HCT116 (cell line): ENCODE data around the gene C20orf96. TPM values are rescaled to one million over a fixed set of nuclear protein-coding genes. Genes with fewer than 3 reads are reported as not detected.

Source experiments
- ATAC-seq: fragments of 200-7000 bp; cut with Tn5 transposase; 2 replicates; pipeline ENCODE4 v1.9.1; 2020; ENCODE audit warnings: mild to moderate bottlenecking, moderate library complexity
- BruUV-seq: library from RNA; stranded (reverse); fragments of 400-500 nt; replicated peaks from 2 replicates; lab custom pipeline; 2021; lab: Mats Ljungman, UMichigan
- CTCF ChIA-PET: fragments of 300-600 bp; sonication (Branson Sonifier 250); formaldehyde crosslinking; loops from one replicate; lab custom pipeline; 2021; ENCODE audit warnings: antibody characterized with exemption; lab: Charles Lee
- POLR2A ChIA-PET: fragments of 300-600, 350-600 bp; sonication (Branson Sonifier 250); formaldehyde crosslinking; loops from one replicate; lab custom pipeline; 2021; ENCODE audit warnings: antibody characterized with exemption; lab: Charles Lee
- RAD21 ChIA-PET, 2 experiments: fragments of 300-600 bp; sonication (Branson Sonifier 250); formaldehyde crosslinking; loops; one replicate each; lab custom pipeline; 2023; ENCODE audit warnings: low total read pairs in 2 of 2; ENCODE audit not compliant: uncharacterized antibody in 2 of 2, unreplicated experiment in 2 of 2, low non-redundant PET in 1 of 2; lab: Charles Lee
- DNase-seq: peaks from one replicate; pipeline ENCODE4 v3.0.0-alpha.2; 2010; ENCODE audit warnings: low read depth, low spot score
- H2AFZ ChIP-seq: fragments of 200-600 bp; shearing (Covaris generic), sonication (generic); 2 replicates; pipeline ENCODE4 v1.6.1; 2017; ENCODE audit warnings: low read depth, mixed run types, mixed read lengths, antibody characterized with exemption, low read length; ENCODE audit not compliant: poor library complexity, severe bottlenecking
- H3K27ac ChIP-seq: 2 replicates; pipeline ENCODE4 v1.5.1; 2012; ENCODE audit warnings: low read depth, low read length
- H3K27me3 ChIP-seq: fragments of 200-600 bp; sonication (generic); 2 replicates; pipeline ENCODE4 v1.6.1; 2016; ENCODE audit warnings: mixed run types, low read length, mixed read lengths; ENCODE audit not compliant: insufficient read depth
- H3K36me3 ChIP-seq, 2 experiments: fragments of 200-500 bp in 1 of 2; fragments of 200-600 bp in 1 of 2; sonication (Bioruptor generic) in 1 of 2; sonication (generic) in 1 of 2; 2 replicates each; pipeline versions ENCODE4 v1.5.1 to v1.6.1; 2014 to 2016; ENCODE audit warnings: low read length in 2 of 2, inconsistent platforms in 1 of 2, mixed read lengths in 1 of 2, mixed run types in 1 of 2; ENCODE audit not compliant: insufficient read depth in 2 of 2, control insufficient read depth in 1 of 2
- H3K4me1 ChIP-seq, 2 experiments: fragments of 200-600 bp in 1 of 2; sonication (generic) in 1 of 2; 2 replicates each; pipeline versions ENCODE4 v1.5.1 to v1.6.1; 2012 to 2017; ENCODE audit warnings: low read length in 2 of 2, inconsistent platforms in 1 of 2, mild to moderate bottlenecking in 1 of 2, mixed read lengths in 1 of 2, mixed run types in 1 of 2, moderate library complexity in 1 of 2; ENCODE audit not compliant: insufficient read depth in 2 of 2, control insufficient read depth in 1 of 2
- H3K4me2 ChIP-seq: fragments of 200-600 bp; sonication (generic); 2 replicates; pipeline ENCODE4 v1.6.1; 2017; ENCODE audit warnings: mixed run types, low read length, mixed read lengths
- H3K4me3 ChIP-seq, 2 experiments: fragments of 200-600 bp in 1 of 2; sonication (generic) in 1 of 2; replicated peaks in 1 of 2; 2 replicates each; pipeline ENCODE4 v1.5.1; 2011 to 2016; ENCODE audit warnings: low read length in 2 of 2, control low read depth in 1 of 2, low read depth in 1 of 2, mild to moderate bottlenecking in 1 of 2, mixed read lengths in 1 of 2, mixed run types in 1 of 2
- H3K79me2 ChIP-seq: fragments of 200-600 bp; sonication (generic); 2 replicates; pipeline ENCODE4 v1.6.1; 2017; ENCODE audit warnings: mild to moderate bottlenecking, mixed run types, low read length, moderate library complexity, mixed read lengths; ENCODE audit not compliant: insufficient read depth
- H3K9ac ChIP-seq: fragments of 200-600 bp; sonication (generic); 2 replicates; pipeline ENCODE4 v1.6.1; 2016; ENCODE audit warnings: low read length, mixed read lengths
- H3K9me2 ChIP-seq: fragments of 200-600 bp; sonication (generic), shearing (Covaris generic); 2 replicates; pipeline ENCODE4 v1.6.1; 2017; ENCODE audit warnings: mixed run types, mild to moderate bottlenecking, moderate library complexity; ENCODE audit not compliant: insufficient read depth
- H3K9me3 ChIP-seq, 2 experiments: fragments of 200-500 bp in 1 of 2; fragments of 200-600 bp in 1 of 2; sonication (Bioruptor generic) in 1 of 2; sonication (generic) in 1 of 2; 2 replicates each; pipeline ENCODE4 v1.6.1; 2014 to 2017; ENCODE audit warnings: low read length in 2 of 2, mixed read lengths in 2 of 2, inconsistent platforms in 1 of 2, low read depth in 1 of 2, mild to moderate bottlenecking in 1 of 2, mixed run types in 1 of 2, moderate library complexity in 1 of 2; ENCODE audit not compliant: control insufficient read depth in 1 of 2, insufficient read depth in 1 of 2
- H4K20me1 ChIP-seq: fragments of 200-600 bp; sonication (generic), shearing (Covaris generic); 2 replicates; pipeline ENCODE4 v1.6.1; 2017; ENCODE audit warnings: mixed run types, mild to moderate bottlenecking, moderate library complexity; ENCODE audit not compliant: insufficient read depth
- CBX3 ChIP-seq: IDR thresholded peaks from 2 replicates; pipeline ENCODE4 v1.6.1; 2012; ENCODE audit warnings: low read depth
- CEBPB ChIP-seq: IDR thresholded peaks from 2 replicates; pipeline ENCODE4 v1.6.1; 2012; ENCODE audit warnings: low read depth
- EGR1 ChIP-seq: IDR thresholded peaks from 2 replicates; pipeline ENCODE4 v1.6.1; 2012; ENCODE audit warnings: low read depth
- ELF1 ChIP-seq: IDR thresholded peaks from 2 replicates; pipeline ENCODE4 v1.6.1; 2012; ENCODE audit warnings: low read depth, borderline replicate concordance
- EZH2 ChIP-seq: fragments of 200-600 bp; sonication (generic); IDR thresholded peaks from 2 replicates; pipeline ENCODE4 v1.6.1; 2017; ENCODE audit warnings: antibody characterized with exemption, mixed run types
- EZH2phosphoT487 ChIP-seq: fragments of 200-600 bp; IDR thresholded peaks from 2 replicates; pipeline ENCODE4 v1.6.1; 2018; ENCODE audit warnings: antibody characterized with exemption, borderline replicate concordance
- FOSL1 ChIP-seq: IDR thresholded peaks from 2 replicates; pipeline ENCODE4 v1.6.1; 2012; ENCODE audit warnings: low read depth
- POLR2A ChIP-seq: IDR thresholded peaks from 2 replicates; pipeline ENCODE4 v1.7.0; 2011; ENCODE audit warnings: borderline replicate concordance; ENCODE audit not compliant: insufficient read depth, insufficient read length; ENCODE audit errors: extremely low read depth
- POLR2AphosphoS5 ChIP-seq: IDR thresholded peaks from 2 replicates; pipeline ENCODE4 v1.6.1; 2011; ENCODE audit warnings: mild to moderate bottlenecking, low read depth, low read length, moderate library complexity
- RAD21 ChIP-seq: IDR thresholded peaks from 2 replicates; pipeline ENCODE4 v1.6.1; 2012; ENCODE audit warnings: low read depth, mild to moderate bottlenecking
- SIN3A ChIP-seq: IDR thresholded peaks from 2 replicates; pipeline ENCODE4 v1.6.1; 2012; ENCODE audit warnings: low read depth
- SP1 ChIP-seq: IDR thresholded peaks from 2 replicates; pipeline ENCODE4 v1.6.1; 2012; ENCODE audit warnings: low read depth
- SRF ChIP-seq: IDR thresholded peaks from 2 replicates; pipeline ENCODE4 v1.6.1; 2012; ENCODE audit warnings: low read depth
- YY1 ChIP-seq: IDR thresholded peaks from 2 replicates; pipeline ENCODE4 v1.6.1; 2011; ENCODE audit warnings: low read length, low read depth, moderate library complexity, mild to moderate bottlenecking; ENCODE audit not compliant: insufficient replicate concordance; ENCODE audit errors: extremely low read depth
- ZFX ChIP-seq: fragments of 450-650 bp; IDR thresholded peaks from 2 replicates; pipeline ENCODE4 v1.6.1; 2017
- ZNF274 ChIP-seq: fragments of 200-500 bp; sonication (Bioruptor generic); IDR thresholded peaks from 2 replicates; pipeline ENCODE4 v1.6.1; 2014; ENCODE audit warnings: mild to moderate bottlenecking, low read depth, low read length, inconsistent platforms
- intact Hi-C: fragments of 100-400 bp; cut with micrococcal nuclease; formaldehyde crosslinking; loops from 2 replicates; pipeline ENCODE4 v1.10.0; 2022
- total RNA-seq: library from RNA; stranded (reverse); gene quantifications from one replicate; pipeline ENCODE4 v1.2.1, GENCODE V29; 2021; ENCODE audit not compliant: unreplicated experiment
- TF ChIP-seq, protein P1 (sequence below): IDR thresholded peaks from 2 replicates; pipeline ENCODE4 v1.6.1; 2012
- TF ChIP-seq, protein P2 (sequence below): IDR thresholded peaks from 2 replicates; pipeline ENCODE4 v1.6.1; 2012
- TF ChIP-seq, protein P3 (sequence below), 3 experiments: fragments of 200-600 bp in 1 of 3; sonication (generic) in 1 of 3; IDR thresholded peaks in 2 of 3; conservative IDR thresholded peaks in 1 of 3; 2 replicates each; pipeline ENCODE4 v1.5.1; 2012 to 2017; ENCODE audit warnings: low read depth in 2 of 3, low read length in 2 of 3, antibody characterized with exemption in 1 of 3, borderline replicate concordance in 1 of 3, control low read depth in 1 of 3, mild to moderate bottlenecking in 1 of 3, mixed read lengths in 1 of 3, mixed run types in 1 of 3, moderate library complexity in 1 of 3; ENCODE audit not compliant: insufficient read depth in 1 of 3
- TF ChIP-seq, protein P4 (sequence below): IDR thresholded peaks from 2 replicates; pipeline ENCODE4 v1.6.1; 2011; ENCODE audit warnings: mild to moderate bottlenecking, low read length, moderate library complexity; ENCODE audit not compliant: insufficient replicate concordance; ENCODE audit errors: extremely low read depth

Gene C20orf96
- total RNA-seq, 1 experiment from 2014 or later, result 22.1 TPM

DNA sequence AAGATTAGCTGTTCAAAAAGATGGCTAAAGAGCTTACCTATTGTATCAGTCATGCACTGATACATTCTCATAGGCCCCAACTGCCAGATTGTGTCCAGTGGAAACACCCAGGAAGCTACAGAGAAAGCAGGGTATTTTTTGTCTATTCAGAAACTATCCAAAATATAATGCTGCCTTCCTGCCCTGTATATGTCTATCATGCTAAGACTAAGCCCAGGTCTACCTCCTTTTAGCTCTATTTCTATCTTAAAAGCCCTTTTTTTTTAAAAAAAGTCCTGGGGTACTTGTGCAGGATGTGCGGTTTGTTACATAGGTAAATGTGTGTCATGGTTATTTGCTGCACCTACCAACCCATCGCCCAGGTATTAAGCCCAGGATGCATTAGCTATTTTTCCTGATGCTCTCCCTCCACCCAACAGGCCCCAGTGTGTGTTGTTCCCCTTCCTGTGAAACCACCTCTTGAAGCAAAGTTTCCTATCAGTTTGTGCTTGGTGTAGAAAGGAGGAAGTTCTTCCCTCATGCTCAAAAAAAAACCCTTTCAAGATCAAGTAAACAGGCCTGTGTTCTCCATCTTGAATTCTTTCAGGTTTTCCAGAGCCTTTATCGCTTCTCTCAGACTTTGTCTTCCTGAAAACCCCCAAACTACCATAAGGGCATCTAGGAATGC, 63.0 kb downstream of the C20orf96 start:
- Histone ChIP-seq H3K27me3 (peaks cover 9% of the 10 kb centered on the region), H4K20me1 (no peaks in the 10 kb centered on the region), H3K27ac (no peak overlapping the region), H2AFZ (no peak overlapping the region), H3K36me3 (no peaks in the 10 kb centered on the region), H3K9me2 (no peaks in the 10 kb centered on the region), H3K9me3 (no peaks in the 10 kb centered on the region), H3K79me2 (no peaks in the 10 kb centered on the region), H3K4me3 (no peak overlapping the region), H3K9ac (no peak overlapping the region), H3K4me1 (no peaks in the 10 kb centered on the region), H3K4me2 (no peak overlapping the region)
- DNase-seq (no peak), ATAC-seq (no peak)
- POLR2A ChIA-PET, result no interaction called here
- intact Hi-C loops, result no loop called here
- no TSS peak for BruUV-seq
- RAD21 ChIA-PET, result no interaction called here
- TF ChIP-seq RAD21 (no peak), CBX3 (no peak), SRF (no peak), CEBPB (no peak), SIN3A (no peak), FOSL1 (no peak), EZH2 (no peak), YY1 (no peak), ZNF274 (no peak), POLR2A (no peak), EZH2phosphoT487 (no peak), POLR2AphosphoS5 (no peak), ZFX (no peak), ELF1 (no peak), SP1 (no peak), EGR1 (no peak)
- TF ChIP-seq, protein P1, sequence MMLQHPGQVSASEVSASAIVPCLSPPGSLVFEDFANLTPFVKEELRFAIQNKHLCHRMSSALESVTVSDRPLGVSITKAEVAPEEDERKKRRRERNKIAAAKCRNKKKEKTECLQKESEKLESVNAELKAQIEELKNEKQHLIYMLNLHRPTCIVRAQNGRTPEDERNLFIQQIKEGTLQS, result no peak
- TF ChIP-seq, protein P2, sequence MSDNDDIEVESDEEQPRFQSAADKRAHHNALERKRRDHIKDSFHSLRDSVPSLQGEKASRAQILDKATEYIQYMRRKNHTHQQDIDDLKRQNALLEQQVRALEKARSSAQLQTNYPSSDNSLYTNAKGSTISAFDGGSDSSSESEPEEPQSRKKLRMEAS, result no peak
- TF ChIP-seq, protein P3, sequence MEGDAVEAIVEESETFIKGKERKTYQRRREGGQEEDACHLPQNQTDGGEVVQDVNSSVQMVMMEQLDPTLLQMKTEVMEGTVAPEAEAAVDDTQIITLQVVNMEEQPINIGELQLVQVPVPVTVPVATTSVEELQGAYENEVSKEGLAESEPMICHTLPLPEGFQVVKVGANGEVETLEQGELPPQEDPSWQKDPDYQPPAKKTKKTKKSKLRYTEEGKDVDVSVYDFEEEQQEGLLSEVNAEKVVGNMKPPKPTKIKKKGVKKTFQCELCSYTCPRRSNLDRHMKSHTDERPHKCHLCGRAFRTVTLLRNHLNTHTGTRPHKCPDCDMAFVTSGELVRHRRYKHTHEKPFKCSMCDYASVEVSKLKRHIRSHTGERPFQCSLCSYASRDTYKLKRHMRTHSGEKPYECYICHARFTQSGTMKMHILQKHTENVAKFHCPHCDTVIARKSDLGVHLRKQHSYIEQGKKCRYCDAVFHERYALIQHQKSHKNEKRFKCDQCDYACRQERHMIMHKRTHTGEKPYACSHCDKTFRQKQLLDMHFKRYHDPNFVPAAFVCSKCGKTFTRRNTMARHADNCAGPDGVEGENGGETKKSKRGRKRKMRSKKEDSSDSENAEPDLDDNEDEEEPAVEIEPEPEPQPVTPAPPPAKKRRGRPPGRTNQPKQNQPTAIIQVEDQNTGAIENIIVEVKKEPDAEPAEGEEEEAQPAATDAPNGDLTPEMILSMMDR (IDR thresholded peaks at IDR 0.05 in 2 of 3, conservative IDR thresholded peaks at IDR 0.05 in 1 of 3; ENCODE audit: borderline replicate concordance in 1 of 3, insufficient read depth in 1 of 3, low read depth in 2 of 3, low read length in 2 of 3), result no peak
- TF ChIP-seq, protein P4, sequence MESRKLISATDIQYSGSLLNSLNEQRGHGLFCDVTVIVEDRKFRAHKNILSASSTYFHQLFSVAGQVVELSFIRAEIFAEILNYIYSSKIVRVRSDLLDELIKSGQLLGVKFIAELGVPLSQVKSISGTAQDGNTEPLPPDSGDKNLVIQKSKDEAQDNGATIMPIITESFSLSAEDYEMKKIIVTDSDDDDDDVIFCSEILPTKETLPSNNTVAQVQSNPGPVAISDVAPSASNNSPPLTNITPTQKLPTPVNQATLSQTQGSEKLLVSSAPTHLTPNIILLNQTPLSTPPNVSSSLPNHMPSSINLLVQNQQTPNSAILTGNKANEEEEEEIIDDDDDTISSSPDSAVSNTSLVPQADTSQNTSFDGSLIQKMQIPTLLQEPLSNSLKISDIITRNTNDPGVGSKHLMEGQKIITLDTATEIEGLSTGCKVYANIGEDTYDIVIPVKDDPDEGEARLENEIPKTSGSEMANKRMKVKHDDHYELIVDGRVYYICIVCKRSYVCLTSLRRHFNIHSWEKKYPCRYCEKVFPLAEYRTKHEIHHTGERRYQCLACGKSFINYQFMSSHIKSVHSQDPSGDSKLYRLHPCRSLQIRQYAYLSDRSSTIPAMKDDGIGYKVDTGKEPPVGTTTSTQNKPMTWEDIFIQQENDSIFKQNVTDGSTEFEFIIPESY, result no peak
- CTCF ChIA-PET, result no interaction called here
